Activated naive CD4-positive, alpha-beta T cell treated with anti-CD3 and anti-CD28 coated beads, Interleukin-2, amount 50 U/mL, for 24 hours (primary cell): ENCODE measurements around the gene INSYN1.

Experiments used
- H3K27ac Mint-ChIP-seq: one replicate; pipeline ENCODE4 v1.8.0; 2021; ENCODE audit warnings: mild to moderate bottlenecking, mixed read lengths
- H3K27me3 Mint-ChIP-seq: one replicate; pipeline ENCODE4 v1.8.0; 2021; ENCODE audit warnings: mixed read lengths
- H3K36me3 Mint-ChIP-seq: one replicate; pipeline ENCODE4 v1.8.0; 2021; ENCODE audit warnings: mixed read lengths
- H3K4me1 Mint-ChIP-seq: one replicate; pipeline ENCODE4 v1.8.0; 2021; ENCODE audit warnings: mixed read lengths
- H3K4me3 Mint-ChIP-seq: one replicate; pipeline ENCODE4 v1.8.0; 2021; ENCODE audit warnings: mild to moderate bottlenecking, mixed read lengths
- H3K9me3 Mint-ChIP-seq: one replicate; pipeline ENCODE4 v1.8.0; 2021; ENCODE audit warnings: mixed read lengths

INSYN1 gene

GRCh38 chr15:73756947-73757513 is 3.9 kb upstream of the INSYN1 start:
- H3K4me1 Mint-ChIP-seq, result no peaks in the 10 kb centered on the region
- H3K4me3 Mint-ChIP-seq, result no peak overlapping the region
- H3K9me3 Mint-ChIP-seq, result no peaks in the 10 kb centered on the region
- no peaks in the 10 kb centered on the region for H3K36me3 Mint-ChIP-seq
- H3K27me3 Mint-ChIP-seq, result peaks cover 25% of the 10 kb centered on the region
- H3K27ac Mint-ChIP-seq, result no peak overlapping the region

- Mint-ChIP-seq H3K36me3 (no peaks in the 10 kb centered on the region), H3K27me3 (peaks cover 26% of the 10 kb centered on the region), H3K4me1 (no peaks in the 10 kb centered on the region), H3K9me3 (no peaks in the 10 kb centered on the region), H3K27ac (peak overlapping the region; percentile 24), H3K4me3 (no peak overlapping the region)
These were observed 3.2 kb upstream of the INSYN1 start for GRCh38 chr15:73756390-73756789.

- peaks cover 27% of the 10 kb centered on the region for H3K27me3 Mint-ChIP-seq
- H3K4me1 Mint-ChIP-seq, result no peaks in the 10 kb centered on the region
- no peak overlapping the region for H3K4me3 Mint-ChIP-seq
- H3K9me3 Mint-ChIP-seq, result no peaks in the 10 kb centered on the region
- H3K36me3 Mint-ChIP-seq, result no peaks in the 10 kb centered on the region
- H3K27ac Mint-ChIP-seq, result no peak overlapping the region
These were observed 2.8 kb upstream of the INSYN1 start for GRCh38 chr15:73755946-73756345.

GRCh38 chr15:73755481-73755880 is 2.3 kb upstream of the INSYN1 start:
- Mint-ChIP-seq H3K9me3 (no peaks in the 10 kb centered on the region), H3K4me1 (no peaks in the 10 kb centered on the region), H3K27me3 (peaks cover 30% of the 10 kb centered on the region), H3K4me3 (no peak overlapping the region), H3K27ac (no peak overlapping the region), H3K36me3 (no peaks in the 10 kb centered on the region)

- H3K36me3 Mint-ChIP-seq, result no peaks in the 10 kb centered on the region
- no peaks in the 10 kb centered on the region for H3K9me3 Mint-ChIP-seq
- H3K27me3 Mint-ChIP-seq, result peaks cover 32% of the 10 kb centered on the region
- H3K4me3 Mint-ChIP-seq, result no peak overlapping the region
- H3K4me1 Mint-ChIP-seq, result no peaks in the 10 kb centered on the region
- H3K27ac Mint-ChIP-seq, result no peak overlapping the region
These were observed 1.3 kb upstream of the INSYN1 start for GRCh38 chr15:73754461-73754860.

GRCh38 chr15:73752806-73753193 is 351 bp downstream of the INSYN1 start:
- H3K36me3 Mint-ChIP-seq, result no peaks in the 10 kb centered on the region
- H3K27me3 Mint-ChIP-seq, result peaks cover 32% of the 10 kb centered on the region
- no peaks in the 10 kb centered on the region for H3K4me1 Mint-ChIP-seq
- H3K4me3 Mint-ChIP-seq, result no peak overlapping the region
- no peaks in the 10 kb centered on the region for H3K9me3 Mint-ChIP-seq
- no peak overlapping the region for H3K27ac Mint-ChIP-seq

- H3K36me3 Mint-ChIP-seq, result no peaks in the 10 kb centered on the region
These were observed 999 bp downstream of the INSYN1 start for GRCh38 chr15:73751899-73752805.

GRCh38 chr15:73751511-73751898 is 1.6 kb downstream of the INSYN1 start:
- Mint-ChIP-seq H3K4me1 (no peaks in the 10 kb centered on the region), H3K9me3 (no peaks in the 10 kb centered on the region), H3K36me3 (no peaks in the 10 kb centered on the region), H3K4me3 (peak overlapping the region; percentile 12), H3K27me3 (peaks cover 32% of the 10 kb centered on the region), H3K27ac (no peak overlapping the region)

More at GRCh38 chr15:73751899-73752805, 999 bp downstream of the INSYN1 start:
- Mint-ChIP-seq H3K27ac (no peak overlapping the region), H3K9me3 (no peaks in the 10 kb centered on the region), H3K4me1 (no peaks in the 10 kb centered on the region), H3K4me3 (no peak overlapping the region), H3K27me3 (peaks cover 31% of the 10 kb centered on the region)

GRCh38 chr15:73750951-73751350 is 2.2 kb downstream of the INSYN1 start:
- Mint-ChIP-seq H3K36me3 (no peaks in the 10 kb centered on the region), H3K27me3 (peaks cover 30% of the 10 kb centered on the region), H3K4me1 (no peaks in the 10 kb centered on the region), H3K27ac (no peak overlapping the region), H3K4me3 (no peak overlapping the region), H3K9me3 (no peaks in the 10 kb centered on the region)

- Mint-ChIP-seq H3K27ac (no peak overlapping the region), H3K4me3 (no peak overlapping the region), H3K27me3 (peaks cover 26% of the 10 kb centered on the region), H3K36me3 (no peaks in the 10 kb centered on the region), H3K9me3 (no peaks in the 10 kb centered on the region), H3K4me1 (no peaks in the 10 kb centered on the region)
These were observed 2.7 kb downstream of the INSYN1 start for GRCh38 chr15:73750438-73750837.

GRCh38 chr15:73749971-73750370 is 3.2 kb downstream of the INSYN1 start:
- Mint-ChIP-seq H3K9me3 (no peaks in the 10 kb centered on the region), H3K27ac (no peak overlapping the region), H3K4me3 (no peak overlapping the region), H3K4me1 (no peaks in the 10 kb centered on the region), H3K27me3 (peaks cover 25% of the 10 kb centered on the region), H3K36me3 (no peaks in the 10 kb centered on the region)

GRCh38 chr15:73749533-73749932 is 3.6 kb downstream of the INSYN1 start:
- H3K9me3 Mint-ChIP-seq, result no peaks in the 10 kb centered on the region
- no peaks in the 10 kb centered on the region for H3K36me3 Mint-ChIP-seq
- H3K4me1 Mint-ChIP-seq, result no peaks in the 10 kb centered on the region
- H3K4me3 Mint-ChIP-seq, result no peak overlapping the region
- peaks cover 24% of the 10 kb centered on the region for H3K27me3 Mint-ChIP-seq
- H3K27ac Mint-ChIP-seq, result no peak overlapping the region

- Mint-ChIP-seq H3K36me3 (no peaks in the 10 kb centered on the region), H3K27ac (no peak overlapping the region), H3K27me3 (peaks cover 16% of the 10 kb centered on the region), H3K9me3 (no peaks in the 10 kb centered on the region), H3K4me3 (no peak overlapping the region), H3K4me1 (no peaks in the 10 kb centered on the region)
These were observed 4.4 kb downstream of the INSYN1 start for GRCh38 chr15:73748730-73749129.

- Mint-ChIP-seq H3K4me3 (no peak overlapping the region), H3K9me3 (no peaks in the 10 kb centered on the region), H3K27ac (no peak overlapping the region), H3K36me3 (no peaks in the 10 kb centered on the region), H3K27me3 (peaks cover 13% of the 10 kb centered on the region), H3K4me1 (no peaks in the 10 kb centered on the region)
These were observed 5.1 kb downstream of the INSYN1 start for GRCh38 chr15:73747847-73748590.

GRCh38 chr15:73746883-73747282 is 6.3 kb downstream of the INSYN1 start:
- H3K4me3 Mint-ChIP-seq, result no peak overlapping the region
- no peak overlapping the region for H3K27ac Mint-ChIP-seq
- no peaks in the 10 kb centered on the region for H3K4me1 Mint-ChIP-seq
- H3K36me3 Mint-ChIP-seq, result no peaks in the 10 kb centered on the region
- H3K27me3 Mint-ChIP-seq, result peaks cover 13% of the 10 kb centered on the region
- H3K9me3 Mint-ChIP-seq, result no peaks in the 10 kb centered on the region

- H3K4me1 Mint-ChIP-seq, result no peaks in the 10 kb centered on the region
- peaks cover 10% of the 10 kb centered on the region for H3K27me3 Mint-ChIP-seq
- H3K36me3 Mint-ChIP-seq, result no peaks in the 10 kb centered on the region
- no peaks in the 10 kb centered on the region for H3K9me3 Mint-ChIP-seq
- no peak overlapping the region for H3K4me3 Mint-ChIP-seq
- no peak overlapping the region for H3K27ac Mint-ChIP-seq
These were observed 6.9 kb downstream of the INSYN1 start for GRCh38 chr15:73746261-73746660.
